ENCODE measurements around the gene TMEM178B.

The TMEM178B gene

GRCh38 chr7:141366091-141366621, 292.3 kb downstream of the TMEM178B start:
- in situ Hi-C loops (cut with HindIII; ENCODE audit: low sequenced_read_pairs): no loop called here
- no peak for DNase-seq (ENCODE audit: low read depth)
- no peak overlapping the region for H3K4me3 ChIP-seq (ENCODE audit: low read depth, low read length)
- TF ChIP-seq CTCF (IDR thresholded peaks at IDR 0.05; ENCODE audit: low read depth, low read length, missing control alignments): no peak

GRCh38 chr7:141369422-141369821, 295.6 kb downstream of the TMEM178B start:
- in situ Hi-C loops (cut with HindIII; ENCODE audit: low sequenced_read_pairs): no loop called here
- TF ChIP-seq CTCF (IDR thresholded peaks at IDR 0.05; ENCODE audit: low read depth, low read length, missing control alignments): no peak
- DNase-seq (ENCODE audit: low read depth): no peak
- no peak overlapping the region for H3K4me3 ChIP-seq (ENCODE audit: low read depth, low read length)

- DNase-seq (ENCODE audit: low read depth): no peak
- no peak for TF ChIP-seq CTCF (IDR thresholded peaks at IDR 0.05; ENCODE audit: low read depth, low read length, missing control alignments)
- in situ Hi-C loops (cut with HindIII; ENCODE audit: low sequenced_read_pairs): loop anchor here (5.0 kb wide), 1 partner anchor 97 kb away; no protein-coding TSS in a partner anchor
- no peak overlapping the region for H3K4me3 ChIP-seq (ENCODE audit: low read depth, low read length)
Measured at GRCh38 chr7:141370178-141370577, 296.3 kb downstream of the TMEM178B start.

GRCh38 chr7:141370650-141371049, 296.8 kb downstream of the TMEM178B start:
- no peak for TF ChIP-seq CTCF (IDR thresholded peaks at IDR 0.05; ENCODE audit: low read depth, low read length, missing control alignments)
- in situ Hi-C loops (cut with HindIII; ENCODE audit: low sequenced_read_pairs): loop anchor here (5.0 kb wide), 1 partner anchor 97 kb away; no protein-coding TSS in a partner anchor
- DNase-seq (ENCODE audit: low read depth): no peak
- H3K4me3 ChIP-seq (ENCODE audit: low read depth, low read length): no peak overlapping the region

GRCh38 chr7:141374425-141374824, 300.6 kb downstream of the TMEM178B start:
- no peak for TF ChIP-seq CTCF (IDR thresholded peaks at IDR 0.05; ENCODE audit: low read depth, low read length, missing control alignments)
- in situ Hi-C loops (cut with HindIII; ENCODE audit: low sequenced_read_pairs): loop anchor here (5.0 kb wide), 1 partner anchor 93 kb away; no protein-coding TSS in a partner anchor
- no peak for DNase-seq (ENCODE audit: low read depth)
- H3K4me3 ChIP-seq (ENCODE audit: low read depth, low read length): no peak overlapping the region

GRCh38 chr7:141375442-141375841, 301.6 kb downstream of the TMEM178B start:
- DNase-seq (ENCODE audit: low read depth): no peak
- in situ Hi-C loops (cut with HindIII; ENCODE audit: low sequenced_read_pairs): no loop called here
- no peak for TF ChIP-seq CTCF (IDR thresholded peaks at IDR 0.05; ENCODE audit: low read depth, low read length, missing control alignments)
- H3K4me3 ChIP-seq (ENCODE audit: low read depth, low read length): no peak overlapping the region
